Activated naive CD4-positive, alpha-beta T cell treated with anti-CD3 and anti-CD28 coated beads, Interleukin-2, amount 50 U/mL, for 16 hours (primary cell): Measurements from ENCODE around the gene OR4D9.

Source experiments
- DNase-seq: peaks from one replicate; pipeline ENCODE4 v3.0.0-alpha.2; 2020

OR4D9 gene

DNA sequence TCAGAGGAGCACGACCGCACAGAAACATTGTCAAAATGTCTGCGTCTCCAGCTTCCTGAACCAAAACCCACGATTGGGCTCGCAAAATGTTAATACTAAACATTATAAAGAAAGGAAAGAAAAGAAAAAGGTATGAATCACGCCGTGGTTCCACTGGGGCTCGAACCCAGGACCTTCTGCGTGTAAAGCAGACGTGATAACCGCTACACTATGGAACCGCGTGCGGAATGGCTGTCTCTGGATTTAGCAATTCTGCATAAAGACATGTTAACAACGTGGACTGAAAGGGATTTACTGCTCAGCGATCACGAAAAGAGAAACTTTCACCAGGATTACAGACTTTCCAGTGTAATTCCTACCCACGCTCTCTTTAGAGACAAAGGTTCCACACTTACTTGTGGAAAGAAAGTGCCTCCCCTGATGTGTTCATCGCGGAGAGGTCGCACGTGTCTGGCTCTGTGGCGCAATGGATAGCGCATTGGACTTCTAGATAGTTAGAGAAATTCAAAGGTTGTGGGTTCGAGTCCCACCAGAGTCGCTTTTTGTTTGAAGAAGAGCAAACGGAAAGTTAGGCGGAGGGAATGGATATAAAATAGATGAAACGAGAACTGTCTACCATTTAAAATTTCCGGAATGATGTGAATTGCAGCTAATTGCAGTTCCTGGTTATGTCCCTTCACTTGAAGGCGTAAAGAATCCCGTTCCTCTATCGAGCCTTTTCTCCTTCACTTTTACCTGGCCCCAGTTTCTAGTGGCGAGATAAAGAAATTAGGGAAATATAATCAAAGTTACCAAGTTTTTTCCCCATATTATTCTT lies 39.7 kb downstream of the OR4D9 start:
- DNase-seq: peak; percentile 79

DNA sequence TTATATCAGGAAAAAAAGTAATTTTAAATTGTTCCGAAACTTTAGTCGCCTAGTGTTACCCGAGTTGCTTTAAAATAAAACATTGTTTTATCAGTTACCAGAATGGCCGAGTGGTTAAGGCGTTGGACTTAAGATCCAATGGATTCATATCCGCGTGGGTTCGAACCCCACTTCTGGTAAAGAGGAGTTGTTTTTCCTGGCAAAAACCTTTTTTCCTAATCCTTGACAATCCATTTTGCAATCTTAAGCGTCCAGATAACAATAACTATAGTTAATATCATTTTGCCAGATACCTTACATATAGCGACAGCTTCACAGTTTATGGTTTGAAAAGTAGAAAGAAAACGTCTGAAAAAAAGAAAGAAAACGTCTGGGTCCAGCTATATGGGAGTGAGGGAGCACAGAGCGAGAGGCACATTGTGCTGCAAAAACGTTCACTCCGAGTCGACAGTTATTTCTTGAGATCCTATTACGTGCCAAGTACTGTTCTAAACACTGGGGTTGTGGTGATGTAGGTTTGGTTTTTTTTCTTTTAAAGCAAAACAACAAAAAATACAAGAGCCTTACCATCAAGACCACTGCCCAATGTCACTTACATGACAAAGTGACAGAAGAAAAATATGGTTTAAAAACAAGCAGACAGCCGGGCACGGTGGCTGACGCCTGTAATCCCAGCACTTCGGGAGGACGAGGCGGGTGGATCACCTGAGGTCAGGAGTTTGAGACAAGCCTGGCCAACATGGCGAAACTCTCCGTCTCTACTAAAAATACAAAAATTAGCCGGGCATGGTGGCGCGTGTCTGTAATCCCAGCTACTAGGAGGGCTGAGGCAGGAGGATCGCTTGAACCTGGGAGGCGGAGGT lies 40.6 kb downstream of the OR4D9 start:
- no peak for DNase-seq

DNA sequence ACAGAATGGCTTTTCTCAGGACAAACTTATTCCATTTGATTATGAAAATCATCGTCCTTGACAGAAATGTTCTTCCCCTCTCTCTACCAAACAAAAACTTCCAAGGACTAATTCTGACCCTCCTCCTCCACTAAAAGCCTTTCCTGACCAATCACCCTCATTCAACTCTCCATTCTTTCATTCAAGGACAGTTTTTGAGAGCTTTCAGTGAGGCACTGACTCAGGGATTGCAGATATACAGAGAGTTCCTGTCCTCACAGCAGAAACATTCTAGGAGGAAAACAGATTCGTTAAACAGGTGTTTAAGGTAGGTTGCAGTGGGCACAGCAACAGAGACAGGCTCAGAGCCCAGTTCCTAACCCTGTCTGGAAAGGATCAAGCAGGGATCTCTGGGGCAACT lies 41.5 kb downstream of the OR4D9 start:
- no peak for DNase-seq

- no peak for DNase-seq
Observed at GRCh38 chr11:59553323-59553722, 42.0 kb downstream of the OR4D9 start.

GRCh38 chr11:59555601-59556114 lies 44.3 kb downstream of the OR4D9 start:
- no peak for DNase-seq

GRCh38 chr11:59556115-59556916 lies 45.0 kb downstream of the OR4D9 start:
- peak; percentile 72 for DNase-seq

- DNase-seq: no peak
Observed at GRCh38 chr11:59556917-59557348, 45.6 kb downstream of the OR4D9 start.

- no peak for DNase-seq
Observed at GRCh38 chr11:59558270-59558643, 46.9 kb downstream of the OR4D9 start.

GRCh38 chr11:59559886-59560285 lies 48.5 kb downstream of the OR4D9 start:
- DNase-seq: no peak

- peak; percentile 65 for DNase-seq
Observed at GRCh38 chr11:59560290-59560701, 49.0 kb downstream of the OR4D9 start.

DNA sequence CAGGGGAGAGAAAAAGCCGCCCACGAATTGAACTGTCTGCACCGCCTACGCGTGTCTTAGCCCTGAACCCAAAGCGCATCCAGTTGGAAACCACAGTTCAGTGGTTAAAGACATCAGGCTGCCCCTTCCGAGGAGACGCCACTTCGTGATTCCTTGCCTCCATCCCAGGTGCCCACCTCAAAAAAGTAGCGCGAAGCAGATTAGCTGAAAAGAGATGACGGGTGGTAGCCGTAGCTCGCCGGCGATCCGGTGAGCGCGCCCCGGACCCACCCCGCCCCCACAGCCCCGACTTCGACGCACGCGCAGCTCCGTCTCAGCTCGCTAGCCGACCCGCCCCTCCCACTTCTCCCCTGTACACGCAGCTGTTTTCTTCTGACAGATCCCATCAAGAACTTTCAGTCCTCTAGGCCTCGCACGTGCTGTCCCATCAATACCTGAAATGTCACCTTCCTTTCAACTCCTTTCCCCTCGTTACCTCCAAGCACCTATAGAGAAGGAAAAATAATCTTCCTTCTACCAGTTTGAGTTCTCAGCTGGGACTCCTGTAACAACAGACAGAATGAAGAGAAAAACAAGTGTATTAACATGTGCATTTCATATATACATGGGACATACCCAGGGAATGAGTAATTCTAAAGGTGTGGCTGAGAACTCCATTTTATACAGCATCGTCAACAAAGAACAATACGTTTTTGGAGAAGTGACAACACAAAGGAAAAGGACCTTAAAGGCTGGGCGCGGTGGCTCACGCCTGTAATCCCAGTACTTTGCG lies 49.5 kb downstream of the OR4D9 start:
- peak; percentile 84 for DNase-seq

DNA sequence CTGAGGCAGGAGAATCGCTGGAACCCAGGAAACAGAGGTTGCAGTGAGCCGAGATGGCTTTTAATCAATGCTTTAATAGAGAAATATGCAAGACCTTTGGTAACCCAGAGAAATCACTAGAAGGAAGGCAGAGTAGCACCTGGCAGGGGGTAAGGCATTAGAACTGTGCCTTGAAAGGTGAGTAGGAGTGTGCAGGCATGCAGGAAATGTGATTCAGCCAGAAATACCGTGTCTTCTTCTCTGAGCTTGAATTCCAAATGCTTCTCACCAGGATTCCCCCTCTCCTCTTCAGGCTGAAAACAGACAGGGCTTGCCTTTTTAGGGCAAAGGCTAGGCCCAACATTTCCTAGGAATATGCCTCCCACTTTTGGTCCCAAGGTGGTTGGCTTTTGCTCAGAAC lies 51.0 kb downstream of the OR4D9 start:
- DNase-seq: no peak
